ENCODE data around the gene TNFAIP8L3. TPM values are rescaled to one million over a fixed set of nuclear protein-coding genes. Genes with fewer than 3 reads are reported as not detected.
"Not testable (repeated sequence)": the region's sequence is repeated elsewhere in the genome, so short reads cannot be mapped to it uniquely, and the experiment has no call there.

The TNFAIP8L3 gene
- total RNA-seq (10 to 100 TPM in 1 of 2 donors, 1 to 10 TPM in 1; 5.1 to 17.3 TPM), polyA plus RNA-seq (ENCODE audit: insufficient read depth, low read depth, low replicate concordance) (10.2 TPM)
- long read RNA-seq, donor 1, partial matches to known transcripts = 0 of 1 reads
- long read RNA-seq, donor 1, other reads (novel, unspliced or antisense) = 0 of 1 reads
- long read RNA-seq, donor 2, partial matches to known transcripts = 0 of 1 reads
- long read RNA-seq, donor 2, other reads (novel, unspliced or antisense) = 0 of 1 reads

DNA sequence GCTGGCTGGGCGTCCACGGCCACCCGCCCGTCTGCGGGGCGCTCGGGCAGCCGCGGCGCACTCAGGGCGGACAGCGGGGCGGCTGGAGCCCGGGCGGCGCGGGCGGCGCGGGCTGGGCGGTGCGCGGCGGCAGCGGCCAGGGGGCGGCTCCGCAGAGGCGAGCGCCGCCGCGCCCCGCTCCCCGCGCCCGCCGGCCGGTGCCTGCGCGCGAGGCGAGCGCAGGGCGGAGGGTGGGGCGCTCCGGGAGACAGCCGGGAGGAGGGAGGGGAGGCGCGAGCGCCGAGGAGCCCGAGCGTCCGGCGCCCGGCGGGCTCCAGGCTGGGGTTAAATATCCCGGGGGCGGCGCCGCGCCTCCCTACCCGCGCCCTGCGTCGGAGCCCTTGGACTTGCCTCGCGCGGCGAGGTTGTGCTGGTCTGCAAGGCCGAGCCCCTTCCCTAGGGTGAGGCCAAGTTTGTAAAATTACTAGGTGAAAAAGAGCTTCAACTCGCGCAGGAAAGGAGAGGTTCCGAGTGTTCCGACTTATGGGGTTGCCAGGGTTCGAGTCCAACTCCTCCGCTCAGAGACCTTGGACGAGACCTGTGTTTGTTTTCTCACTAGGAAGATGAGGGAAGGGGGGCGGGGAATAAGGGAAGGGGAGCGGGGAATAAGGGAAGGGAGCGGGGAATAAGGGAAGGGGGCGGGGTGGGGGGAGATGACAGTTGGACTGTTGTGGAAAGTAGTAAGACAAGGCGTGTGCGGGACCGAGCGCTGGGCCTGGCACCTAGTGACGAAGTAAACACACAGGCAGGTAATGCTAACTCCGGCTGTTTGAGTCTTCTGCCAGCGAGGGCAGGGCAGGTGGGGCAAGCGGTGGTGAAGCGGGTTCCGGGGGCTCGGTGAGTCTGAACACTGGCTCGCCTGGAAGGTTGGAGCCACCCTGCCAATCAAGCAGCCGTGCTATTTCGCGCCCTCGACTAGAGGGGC lies at the start of gene TNFAIP8L3:
Gene TNFAIP8L3, minus strand, starts transcription at position 301 of the 964 bp plus-strand sequence. CDS start 311 bp downstream, outside the sequence.
- H3K27me3 ChIP-seq = no peaks in the 10 kb centered on the region
- peak; percentile 28 for DNase-seq
- WGBS, 2 donors = 3 to 6% methylated on average over 27 to 59 of the region's 98 CpGs
- TF ChIP-seq, protein P1, sequence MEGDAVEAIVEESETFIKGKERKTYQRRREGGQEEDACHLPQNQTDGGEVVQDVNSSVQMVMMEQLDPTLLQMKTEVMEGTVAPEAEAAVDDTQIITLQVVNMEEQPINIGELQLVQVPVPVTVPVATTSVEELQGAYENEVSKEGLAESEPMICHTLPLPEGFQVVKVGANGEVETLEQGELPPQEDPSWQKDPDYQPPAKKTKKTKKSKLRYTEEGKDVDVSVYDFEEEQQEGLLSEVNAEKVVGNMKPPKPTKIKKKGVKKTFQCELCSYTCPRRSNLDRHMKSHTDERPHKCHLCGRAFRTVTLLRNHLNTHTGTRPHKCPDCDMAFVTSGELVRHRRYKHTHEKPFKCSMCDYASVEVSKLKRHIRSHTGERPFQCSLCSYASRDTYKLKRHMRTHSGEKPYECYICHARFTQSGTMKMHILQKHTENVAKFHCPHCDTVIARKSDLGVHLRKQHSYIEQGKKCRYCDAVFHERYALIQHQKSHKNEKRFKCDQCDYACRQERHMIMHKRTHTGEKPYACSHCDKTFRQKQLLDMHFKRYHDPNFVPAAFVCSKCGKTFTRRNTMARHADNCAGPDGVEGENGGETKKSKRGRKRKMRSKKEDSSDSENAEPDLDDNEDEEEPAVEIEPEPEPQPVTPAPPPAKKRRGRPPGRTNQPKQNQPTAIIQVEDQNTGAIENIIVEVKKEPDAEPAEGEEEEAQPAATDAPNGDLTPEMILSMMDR (IDR thresholded peaks at IDR 0.05) = no peak
- no peak for TF ChIP-seq POLR2A (IDR thresholded peaks at IDR 0.05)
- peak within 1 kb of the TSS; percentile 31 to 79 for H3K27ac ChIP-seq
- intact Hi-C loops (cut with DNase I; ENCODE audit: low total_unique reads) = no loop called here
- H3K4me1 ChIP-seq = peaks cover 4% of the 10 kb centered on the region
- no peaks in the 10 kb centered on the region for H3K9me3 ChIP-seq
- H3K36me3 ChIP-seq (ENCODE audit: low read depth, missing control alignments) = no peaks in the 10 kb centered on the region
- peak within 1 kb of the TSS; percentile 60 to 69 for H3K4me3 ChIP-seq

DNA sequence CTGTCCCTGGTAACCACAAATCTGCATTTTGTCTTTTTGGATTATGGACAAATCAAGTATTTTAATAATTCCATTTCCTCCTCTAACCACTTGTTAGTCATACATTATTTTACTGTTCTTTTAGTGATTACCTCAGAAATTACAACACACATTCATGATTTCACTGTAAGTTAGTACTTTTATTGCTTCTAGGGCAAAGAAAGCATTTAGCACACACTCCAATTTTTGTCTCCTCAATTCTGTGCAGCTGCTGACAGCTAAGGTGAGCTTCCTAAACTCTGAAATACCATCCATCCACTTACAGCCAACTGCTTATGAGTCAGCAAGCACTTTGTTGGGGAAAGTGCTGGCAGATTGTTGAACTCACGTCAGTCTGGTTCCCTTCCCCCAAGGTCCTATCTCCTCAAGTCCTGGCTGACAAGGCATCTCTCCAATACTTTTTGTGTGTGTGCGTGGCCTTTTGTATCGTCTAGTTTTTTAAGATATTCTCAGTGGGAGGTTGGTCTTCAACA lies 49.4 kb upstream of the TNFAIP8L3 start:
- H3K4me1 ChIP-seq = no peaks in the 10 kb centered on the region
- H3K36me3 ChIP-seq (ENCODE audit: low read depth, missing control alignments) = no peaks in the 10 kb centered on the region
- no peaks in the 10 kb centered on the region for H3K27me3 ChIP-seq
- H3K4me3 ChIP-seq = no peak overlapping the region
- TF ChIP-seq, protein P1 (IDR thresholded peaks at IDR 0.05) = no peak
- TF ChIP-seq POLR2A (IDR thresholded peaks at IDR 0.05) = no peak
- DNase-seq = no peak
- H3K27ac ChIP-seq = no peak overlapping the region
- intact Hi-C loops (cut with DNase I; ENCODE audit: low total_unique reads) = no loop called here
- H3K9me3 ChIP-seq = no peaks in the 10 kb centered on the region
- WGBS, 2 donors = 82 to 91% methylated on average over 3 of the region's 3 CpGs

DNA sequence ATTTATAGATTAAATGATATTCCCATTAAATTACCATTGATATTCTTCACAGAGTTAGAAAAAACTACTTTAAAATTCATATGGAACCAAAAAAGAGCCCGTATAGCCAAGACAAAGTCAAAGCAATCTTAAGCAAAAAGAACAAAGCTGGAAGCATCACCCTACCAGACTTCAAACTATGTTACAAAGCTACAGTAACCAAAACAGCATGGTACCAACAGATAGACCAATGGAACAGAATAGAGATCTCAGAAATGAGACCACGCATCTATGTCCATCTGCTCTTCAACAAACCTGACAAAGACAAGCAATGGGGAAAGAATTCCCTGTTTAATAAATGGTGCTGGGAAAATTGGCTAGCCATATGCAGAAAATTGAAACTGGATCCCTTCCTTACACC lies 45.6 kb upstream of the TNFAIP8L3 start:
- intact Hi-C loops (cut with DNase I; ENCODE audit: low total_unique reads) = not testable (repeated sequence)

DNA sequence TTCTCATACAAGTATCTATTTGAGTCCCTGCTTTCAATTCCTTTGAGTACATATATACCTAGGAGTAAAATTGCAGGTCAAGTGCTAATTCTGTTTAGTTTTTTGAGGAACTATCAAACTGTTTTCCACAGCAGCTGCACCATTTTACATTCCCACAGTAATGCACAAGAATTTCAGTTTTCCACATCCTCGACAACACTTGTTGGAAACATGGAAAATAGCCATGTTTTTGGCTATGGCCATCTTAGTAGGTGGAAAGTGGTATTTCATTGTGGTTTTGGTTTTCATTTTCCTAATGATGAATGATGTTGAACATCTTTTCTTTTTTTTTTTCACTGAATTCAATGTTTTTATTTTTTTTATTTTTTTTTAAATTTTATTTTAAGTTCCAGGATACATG lies 44.4 kb upstream of the TNFAIP8L3 start:
- no peak for DNase-seq
- no peaks in the 10 kb centered on the region for H3K36me3 ChIP-seq (ENCODE audit: low read depth, missing control alignments)
- H3K4me3 ChIP-seq = no peak overlapping the region
- no peaks in the 10 kb centered on the region for H3K27me3 ChIP-seq
- intact Hi-C loops (cut with DNase I; ENCODE audit: low total_unique reads) = no loop called here
- H3K9me3 ChIP-seq = no peaks in the 10 kb centered on the region
- H3K27ac ChIP-seq = no peak overlapping the region
- H3K4me1 ChIP-seq = peaks cover 3% of the 10 kb centered on the region
- 82 to 84% methylated on average over 1 of the region's 1 CpG for WGBS, 2 donors
- TF ChIP-seq, protein P1 (IDR thresholded peaks at IDR 0.05) = no peak
- TF ChIP-seq POLR2A (IDR thresholded peaks at IDR 0.05) = no peak

More for the DNA sequence above, 45.6 kb upstream of the TNFAIP8L3 start:
- H3K36me3 ChIP-seq (ENCODE audit: low read depth, missing control alignments); H3K27ac ChIP-seq; DNase-seq; H3K4me3 ChIP-seq; H3K27me3 ChIP-seq; H3K4me1 ChIP-seq; H3K9me3 ChIP-seq: not testable (repeated sequence)
- 72 to 95% methylated on average over 2 of the region's 2 CpGs for WGBS, 2 donors

DNA sequence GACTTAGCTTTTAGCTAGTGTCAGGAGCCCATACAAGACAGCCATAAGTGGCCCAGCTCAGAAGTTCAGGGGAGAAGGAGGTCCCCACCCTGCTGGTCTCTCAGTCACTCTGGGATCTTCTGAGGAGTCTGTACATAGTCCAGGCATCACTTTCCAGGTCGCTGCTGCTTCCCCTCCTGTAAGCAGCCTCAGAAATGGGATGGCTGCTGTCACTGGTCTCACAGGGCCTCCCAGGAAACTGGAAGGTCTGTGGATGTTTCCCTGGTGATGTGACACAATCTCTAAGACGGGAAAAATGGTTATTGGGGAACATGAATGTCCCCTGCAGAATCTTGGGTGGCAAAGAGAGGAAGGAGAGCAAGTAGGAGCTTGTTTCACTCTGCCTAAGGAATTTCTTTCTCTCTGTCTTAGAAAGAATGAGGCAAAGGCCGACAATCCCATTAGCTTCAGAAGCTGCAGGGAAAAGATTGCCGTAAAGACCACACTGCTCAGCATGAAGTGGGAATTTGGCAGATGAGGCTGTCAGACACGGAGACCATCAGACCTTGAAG lies 43.2 kb upstream of the TNFAIP8L3 start:
- Histone ChIP-seq H3K4me3 (no peak overlapping the region), H3K9me3 (no peaks in the 10 kb centered on the region), H3K36me3 (ENCODE audit: low read depth, missing control alignments) (no peaks in the 10 kb centered on the region), H3K4me1 (peaks cover 12% of the 10 kb centered on the region), H3K27me3 (no peaks in the 10 kb centered on the region), H3K27ac (no peak overlapping the region)
- 65 to 74% methylated on average over 5 of the region's 5 CpGs for WGBS, 2 donors
- DNase-seq = no peak
- TF ChIP-seq, protein P1 (IDR thresholded peaks at IDR 0.05) = no peak
- no peak for TF ChIP-seq POLR2A (IDR thresholded peaks at IDR 0.05)
- intact Hi-C loops (cut with DNase I; ENCODE audit: low total_unique reads) = no loop called here
